GM23248 (cell line): ENCODE data around the gene IL10RA.

Experiments used
- EZH2 ChIP-seq: fragments of 200-600 bp; sonication (generic); IDR thresholded peaks from 2 replicates; pipeline ENCODE4 v1.6.1; 2018; ENCODE audit warnings: antibody characterized with exemption, mild to moderate bottlenecking; ENCODE audit not compliant: insufficient read depth, poor library complexity, severe bottlenecking
- EZH2phosphoT487 ChIP-seq: fragments of 200-600 bp; sonication (generic); IDR thresholded peaks from 2 replicates; pipeline ENCODE4 v1.6.1; 2018; ENCODE audit warnings: antibody characterized with exemption, moderate library complexity, mild to moderate bottlenecking, low read depth; ENCODE audit not compliant: insufficient read depth

DNA sequence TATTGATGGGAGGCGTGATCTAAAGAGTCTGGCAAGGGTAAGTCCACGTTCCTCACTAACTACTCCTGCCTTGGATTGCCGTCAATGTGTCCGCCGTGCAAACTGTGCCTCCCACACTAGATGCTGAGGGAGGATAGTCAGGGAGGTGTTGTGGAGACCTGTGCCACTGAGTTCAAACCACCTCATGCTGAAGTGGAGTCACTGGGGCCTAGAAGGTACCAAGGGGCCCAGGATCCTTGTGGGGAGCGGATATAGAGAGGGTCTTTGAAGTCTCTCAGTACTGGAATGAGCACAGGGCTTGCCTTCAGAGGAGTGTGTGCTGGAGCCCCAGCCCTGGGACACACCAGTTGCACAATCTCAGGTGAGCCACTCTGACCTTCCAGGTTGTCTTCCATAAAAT, 63.6 kb downstream of the IL10RA start:
- TF ChIP-seq EZH2 (no peak), EZH2phosphoT487 (no peak)
